SHP77 treated with DMSO at 0.1 percent for 48 hours (cell line): Measurements from ENCODE around the gene PLIN5.
"Not testable (repeated sequence)": the region's sequence is repeated elsewhere in the genome, so short reads cannot be mapped to it uniquely, and the experiment has no call there.

ENCODE experiments used
- DNase-seq: peaks from one replicate; lab custom pipeline; 2025; lab: John Stamatoyannopoulos, UW

Gene PLIN5

GRCh38 chr19:4543842-4544647 lies 9.0 kb upstream of the PLIN5 start:
- no peak for DNase-seq

- DNase-seq: no peak
These were observed 8.1 kb upstream of the PLIN5 start for GRCh38 chr19:4542896-4543841.

GRCh38 chr19:4541806-4542145 lies 6.8 kb upstream of the PLIN5 start:
- not testable (repeated sequence) for DNase-seq

DNA sequence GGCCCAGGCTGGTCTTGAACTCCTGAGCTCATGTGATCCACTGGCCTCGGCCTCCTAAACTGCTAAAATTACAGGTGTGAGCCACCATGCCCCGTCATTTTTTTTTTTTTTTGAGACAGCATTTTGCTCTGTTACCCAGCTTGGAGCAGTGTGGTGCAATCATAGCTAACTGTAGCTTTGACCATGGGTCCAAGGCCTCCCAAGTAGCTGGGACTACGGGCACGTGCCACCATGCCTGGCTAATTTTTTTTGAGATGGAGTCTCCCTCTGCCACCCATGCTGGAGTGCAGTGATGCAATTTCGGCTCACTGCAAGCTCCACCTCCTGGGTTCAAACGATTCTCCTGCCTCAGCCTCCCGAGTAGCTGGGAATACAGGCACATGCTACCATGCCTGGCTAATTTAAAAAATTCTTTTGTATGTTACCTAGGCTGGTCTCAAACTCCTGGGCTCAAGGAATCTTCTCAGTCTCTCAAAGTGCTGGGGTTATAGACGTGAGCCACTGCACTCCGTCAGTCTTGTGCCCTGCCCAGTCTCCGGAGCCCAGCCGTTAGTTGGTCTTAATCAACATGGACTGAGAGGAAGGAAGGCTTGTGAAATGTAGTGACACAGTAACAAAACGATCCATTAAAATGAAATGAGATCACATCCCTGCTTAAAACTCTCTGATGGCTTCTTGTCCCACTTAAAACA lies 6.2 kb upstream of the PLIN5 start:
- no peak for DNase-seq

GRCh38 chr19:4539693-4540581 lies 4.9 kb upstream of the PLIN5 start, which contains the start of gene LRG1:
Gene LRG1, minus strand, starts transcription at chr19:4540036. Its CDS starts 23 bp downstream, at chr19:4540013.
- DNase-seq: no peak

DNA sequence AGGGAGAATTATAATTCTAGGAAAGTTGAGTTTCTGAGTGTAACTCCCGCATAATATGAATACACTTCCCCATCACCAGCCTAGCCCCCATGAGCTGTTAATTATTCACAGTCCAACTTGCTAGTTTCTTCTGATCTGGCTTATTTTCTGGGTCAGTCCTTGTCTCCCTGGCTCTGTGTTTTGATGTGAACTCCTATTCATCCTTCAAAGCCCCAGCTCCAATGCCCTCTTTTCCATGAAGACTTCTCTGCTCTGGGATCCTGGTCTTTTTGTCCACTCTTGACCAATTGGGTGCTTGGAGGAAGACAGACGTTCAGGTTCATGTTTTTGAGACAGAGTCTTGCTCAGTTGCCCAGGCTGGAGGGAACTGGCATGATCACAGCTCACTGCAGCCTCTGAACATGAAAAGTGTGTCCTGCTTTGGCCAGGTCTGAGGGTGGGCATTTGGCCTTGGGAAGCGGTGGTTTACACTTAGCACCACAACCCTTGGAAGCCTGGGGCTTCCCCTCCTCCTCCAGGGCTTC lies 4.2 kb upstream of the PLIN5 start:
- DNase-seq: no peak

DNA sequence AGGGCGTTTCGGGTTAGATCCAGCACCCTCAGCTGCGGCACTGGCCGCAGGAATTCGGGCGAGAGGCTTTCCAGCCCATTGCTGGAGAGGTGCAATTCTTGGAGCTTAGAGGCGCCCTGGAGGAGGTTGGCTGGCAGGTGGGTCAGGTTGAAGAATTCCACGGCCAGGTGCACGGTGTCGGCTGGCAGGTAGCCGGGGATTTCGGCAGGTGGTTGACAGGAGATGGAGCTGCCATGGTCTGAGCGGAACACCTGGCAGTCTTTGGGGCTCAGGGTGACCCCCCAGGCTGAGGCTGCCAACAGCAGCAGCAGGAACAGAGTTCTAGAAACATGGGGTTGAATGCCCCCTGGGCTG lies 3.6 kb upstream of the PLIN5 start:
- DNase-seq: no peak

GRCh38 chr19:4537953-4538600 lies 3.1 kb upstream of the PLIN5 start:
- no peak for DNase-seq

- DNase-seq: no peak
These were observed 1.8 kb upstream of the PLIN5 start for GRCh38 chr19:4536798-4537197.

DNA sequence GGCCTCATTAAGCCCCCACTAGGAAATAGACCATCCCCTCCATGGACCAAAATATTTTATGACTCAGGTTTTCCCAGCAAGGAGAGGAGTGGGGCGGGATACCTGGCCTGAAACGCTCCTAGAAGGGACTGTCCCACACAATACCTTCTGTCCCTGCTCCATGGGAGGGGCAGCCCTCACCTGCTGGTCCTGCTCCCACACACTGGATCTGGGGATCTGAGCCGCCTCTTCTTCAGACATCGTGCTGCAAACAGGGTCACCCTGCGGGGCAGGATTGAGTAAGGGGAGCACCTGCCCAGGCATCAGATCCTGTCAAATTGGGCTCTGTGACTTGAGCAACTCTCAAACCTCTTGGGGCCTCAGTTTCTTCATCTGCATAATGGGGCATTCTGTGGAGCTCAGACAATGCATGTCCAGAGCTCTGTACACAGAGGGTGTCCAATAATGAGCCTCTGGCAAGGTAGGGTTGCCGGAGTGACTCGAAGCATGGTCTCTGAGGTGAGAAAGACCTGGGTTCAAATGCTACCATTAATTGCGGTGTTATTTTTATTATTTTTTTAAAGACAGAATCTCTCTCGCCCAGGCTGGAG lies 1.1 kb downstream of the PLIN5 start:
- no peak for DNase-seq

DNA sequence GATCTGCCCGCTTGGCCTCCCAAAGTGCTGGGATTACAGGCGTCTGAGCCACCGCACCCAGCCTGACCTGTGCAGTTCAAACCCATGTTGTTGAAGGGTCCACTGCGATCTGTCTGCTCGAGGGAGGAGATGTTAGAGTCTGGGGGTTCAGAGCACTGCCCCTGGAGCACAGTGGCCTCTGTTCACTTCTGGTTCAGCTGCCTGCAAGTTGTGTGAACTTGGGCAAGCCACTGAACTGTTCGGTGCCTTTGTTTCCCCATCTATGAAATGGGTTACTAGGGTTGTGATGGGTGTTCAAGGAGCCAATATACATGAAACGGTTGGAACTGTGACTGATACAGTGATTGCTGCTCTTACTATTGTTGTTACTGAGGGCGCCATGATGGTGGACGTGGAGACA lies 1.7 kb downstream of the PLIN5 start:
- DNase-seq: no peak

DNA sequence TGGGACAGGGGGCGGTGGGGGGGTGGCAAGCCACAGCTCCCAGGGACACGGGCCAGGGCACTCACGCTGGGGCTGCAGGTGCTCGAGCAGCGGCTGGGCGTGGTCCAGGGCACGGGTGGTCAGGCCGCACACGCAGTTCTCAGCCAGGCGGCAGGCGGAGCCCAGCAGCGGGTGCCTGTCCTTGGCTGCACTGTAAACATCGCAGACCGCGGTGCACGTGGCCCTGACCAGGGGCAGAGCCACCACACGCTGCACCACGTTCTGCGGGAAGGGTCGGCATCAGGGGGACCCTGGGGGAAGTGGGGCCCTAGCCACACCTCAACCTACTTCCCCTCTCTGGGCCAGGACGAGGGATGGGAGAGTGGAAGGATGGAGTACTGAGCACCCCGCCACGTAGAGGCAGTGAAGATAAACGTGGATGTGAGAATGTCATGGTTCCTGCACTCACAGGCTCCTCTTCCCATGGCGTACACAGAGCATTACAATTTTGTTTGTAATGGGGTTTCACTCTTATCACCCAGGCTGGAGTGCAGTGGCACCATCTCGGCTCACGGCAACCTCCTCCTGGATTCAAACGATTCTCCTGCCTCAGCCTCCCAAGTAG lies 3.4 kb downstream of the PLIN5 start:
- DNase-seq: no peak

DNA sequence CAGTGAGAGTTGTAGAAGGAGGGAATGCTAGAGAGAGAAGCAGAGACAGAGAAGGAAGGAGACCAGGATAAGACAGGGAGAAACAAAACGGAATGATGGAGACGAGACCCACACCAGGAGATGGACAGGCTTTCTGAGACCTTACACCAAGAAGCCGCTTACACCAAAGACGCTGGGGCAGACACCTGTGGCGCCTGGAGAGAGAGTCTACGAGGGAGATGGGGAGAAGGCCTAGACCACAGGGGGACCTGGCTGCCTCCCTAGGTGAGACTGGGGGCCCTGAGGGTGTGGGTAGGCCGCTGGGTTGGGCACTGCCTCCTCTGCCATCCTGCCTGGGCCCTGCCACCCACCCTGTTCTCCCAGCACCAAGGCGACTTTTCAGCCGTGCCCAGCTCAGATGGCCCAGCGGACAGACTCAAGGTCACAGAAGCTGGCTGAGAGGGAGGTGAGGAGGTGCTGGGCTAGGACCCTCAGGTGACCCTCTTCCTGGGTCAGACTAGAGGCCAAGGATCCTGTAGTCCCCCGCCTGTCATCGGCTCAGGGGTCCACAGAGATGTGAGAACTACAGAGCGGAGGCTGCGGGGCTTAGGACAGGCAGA lies 5.0 kb downstream of the PLIN5 start:
- no peak for DNase-seq

DNA sequence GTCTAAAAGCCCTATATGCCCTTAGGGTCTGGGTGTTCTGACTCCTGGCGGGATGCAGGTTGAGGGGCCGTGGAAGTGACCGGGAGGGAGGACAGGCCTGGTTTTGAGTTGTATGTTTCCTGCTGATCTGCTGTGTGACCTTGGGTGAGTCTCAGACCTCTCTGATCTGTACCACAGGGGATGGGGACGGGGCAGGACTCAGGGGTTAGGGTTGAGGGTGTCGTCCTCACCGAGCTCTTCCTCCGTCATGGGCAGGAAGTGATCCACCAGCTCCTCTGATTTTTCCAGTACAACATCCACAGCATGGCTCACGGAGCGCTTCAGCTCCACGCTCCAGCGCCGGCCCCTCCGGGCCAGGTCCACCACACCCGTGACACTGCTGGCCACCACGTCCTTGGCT lies 6.2 kb downstream of the PLIN5 start:
- no peak for DNase-seq

GRCh38 chr19:4527377-4527776 lies 7.6 kb downstream of the PLIN5 start:
- DNase-seq: not testable (repeated sequence)

GRCh38 chr19:4525563-4526002 lies 9.4 kb downstream of the PLIN5 start:
- no peak for DNase-seq

GRCh38 chr19:4524808-4525562 lies 10.0 kb downstream of the PLIN5 start:
- DNase-seq: no peak

DNA sequence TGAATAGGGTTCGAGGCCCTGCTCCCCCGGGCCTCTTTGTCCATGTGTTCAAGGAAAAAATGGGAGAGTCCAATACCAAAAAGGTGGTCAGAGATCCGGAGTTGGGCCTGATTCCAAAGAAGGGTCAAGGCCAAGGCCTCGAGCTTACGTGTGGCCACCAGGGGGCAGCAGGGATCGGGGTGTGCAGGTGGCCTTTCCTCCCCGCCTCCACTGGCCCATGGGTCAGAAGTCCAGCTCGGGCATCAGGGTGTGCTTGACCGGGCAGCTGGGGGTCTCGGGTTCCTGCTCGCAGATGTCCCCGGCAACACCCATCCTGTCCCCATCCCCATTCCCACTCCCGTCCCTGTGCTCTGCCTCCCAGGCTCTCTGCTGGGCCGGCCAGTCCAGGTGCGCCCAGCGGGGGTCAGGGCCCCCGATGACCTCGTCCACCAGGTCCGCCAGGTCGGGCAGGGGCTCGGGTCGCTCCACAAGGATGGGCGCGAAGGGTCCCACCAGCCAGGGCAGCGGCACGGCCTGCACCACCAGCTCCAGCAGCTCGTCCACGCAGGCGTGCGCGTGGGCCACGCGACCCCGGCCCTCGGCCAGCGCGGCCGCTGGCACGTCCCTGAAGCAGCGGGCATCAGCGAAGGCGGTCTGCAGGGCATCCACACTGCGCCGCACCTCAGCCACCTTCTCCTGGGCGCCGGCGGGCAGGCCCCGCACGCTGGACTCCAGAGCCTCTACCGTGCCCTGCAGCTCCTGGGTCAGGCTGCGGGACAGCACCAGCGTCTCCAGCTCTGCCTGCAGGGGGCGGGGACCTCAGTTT lies 11.5 kb downstream of the PLIN5 start:
- peak; percentile 11 for DNase-seq
